Kidney (tissue), 14 donors: ENCODE measurements around the gene KATNB1. TPM values are rescaled to one million over a fixed set of nuclear protein-coding genes. Genes with fewer than 3 reads are reported as not detected.

Experiments
- DNase-seq, 5 donors: peaks; one replicate each; pipeline ENCODE4 v3.0.0-alpha.2; 2013 to 2020
- FAIRE-seq: peaks from 2 replicates; lab custom pipeline; 2012; peaks lifted over from hg19 to GRCh38; lab: Jason Lieb, UNC
- H3K27ac ChIP-seq, 2 donors: one replicate each; pipeline ENCODE4 v1.7.0; 2013; ENCODE audit warnings: low read depth in 2 of 2, low read length in 2 of 2, inconsistent platforms in 1 of 2
- H3K27me3 ChIP-seq: one replicate; pipeline ENCODE4 v1.7.1; 2013; ENCODE audit warnings: low read length, inconsistent platforms; ENCODE audit not compliant: control insufficient read depth, insufficient read depth
- H3K36me3 ChIP-seq, 3 donors: one replicate each; pipeline versions ENCODE4 v1.7.0 to v1.7.1; 2013; ENCODE audit warnings: low read length in 3 of 3, control low read depth in 1 of 3, inconsistent platforms in 1 of 3; ENCODE audit not compliant: insufficient read depth in 3 of 3, control insufficient read depth in 2 of 3
- H3K4me1 ChIP-seq, 3 donors: one replicate each; pipeline versions ENCODE4 v1.7.0 to v1.7.1; 2013; ENCODE audit warnings: low read length in 3 of 3, inconsistent platforms in 1 of 3, low read depth in 1 of 3; ENCODE audit not compliant: control insufficient read depth in 2 of 3, insufficient read depth in 2 of 3
- H3K4me3 ChIP-seq, 3 donors: one replicate each; pipeline versions ENCODE4 v1.7.0 to v1.8.1; 2013; ENCODE audit warnings: low read length in 3 of 3, control low read depth in 1 of 3, inconsistent platforms in 1 of 3
- H3K9ac ChIP-seq, 3 donors: one replicate each; pipeline versions ENCODE4 v1.7.0 to v1.7.1; 2013; ENCODE audit warnings: low read length in 3 of 3, control low read depth in 1 of 3, inconsistent platforms in 1 of 3
- H3K9me3 ChIP-seq, 3 donors: one replicate each; pipeline versions ENCODE4 v1.7.0 to v1.7.1; 2013; ENCODE audit warnings: low read length in 3 of 3, control low read depth in 1 of 3, inconsistent platforms in 1 of 3; ENCODE audit not compliant: control insufficient read depth in 2 of 3, insufficient read depth in 1 of 3
- CTCF ChIP-seq: IDR thresholded peaks from 3 replicates; pipeline ENCODE4 v1.5.1; 2012; ENCODE audit warnings: mild to moderate bottlenecking, moderate library complexity, borderline replicate concordance; ENCODE audit not compliant: insufficient read depth; ENCODE audit errors: extremely low read depth
- intact Hi-C: fragments of 100-400 bp; cut with DNase I; formaldehyde crosslinking; loops from one replicate; pipeline ENCODE4 v1.11.1; 2022
- polyA plus RNA-seq: library from polyadenylated mRNA; stranded (reverse); fragments of 350-450 nt; fragmentation: Illumina TruSeq; extraction: RNeasy Lipid Tissue Mini Kit (QIAGEN cat#74804); gene quantifications from one replicate; pipeline ENCODE4 v1.2.3, GENCODE V29; 2014; ENCODE audit warnings: low read depth, low replicate concordance; ENCODE audit not compliant: insufficient read depth
- total RNA-seq: library from RNA; stranded (reverse); fragmentation: NEBNext Ultra II Directional; extraction: Animal tissue kit (Norgen Biotek cat#: 25700); gene quantifications from one replicate; pipeline ENCODE4 v1.2.1, GENCODE V29; 2021
- donor health status: control.
- donor health status: control.
- donor health status: control.
- donor health status: control.
- donor health status: control.
- donor health status: DM: yes; HTN: yes; CAD: no.
- donor health status: Normal renal cell carcinoma (clear cell type).

KATNB1 gene
- total and polyA plus RNA-seq, 2 donors from 2014 or later, result 13.9 to 14.5 TPM

- no peaks in the 10 kb centered on the region for H3K4me1 ChIP-seq
- DNase-seq (no peak), FAIRE-seq (no peak)
- no peak for TF ChIP-seq CTCF
- H3K9ac ChIP-seq, result no peak overlapping the region
- H3K4me3 ChIP-seq, result no peak overlapping the region
- H3K27me3 ChIP-seq, result no peaks in the 10 kb centered on the region
- H3K9me3 ChIP-seq, result no peaks in the 10 kb centered on the region
- no peak overlapping the region for H3K27ac ChIP-seq
- H3K36me3 ChIP-seq, result no peaks in the 10 kb centered on the region
- intact Hi-C loops, result no loop called here
Measured at GRCh38 chr16:57704905-57705852, 30.4 kb upstream of the KATNB1 start.

GRCh38 chr16:57706717-57707116 is 28.9 kb upstream of the KATNB1 start:
- Histone ChIP-seq H3K9ac (no peak overlapping the region), H3K36me3 (no peaks in the 10 kb centered on the region), H3K27me3 (no peaks in the 10 kb centered on the region), H3K4me1 (no peaks in the 10 kb centered on the region), H3K4me3 (no peak overlapping the region), H3K9me3 (no peaks in the 10 kb centered on the region), H3K27ac (no peak overlapping the region)
- TF ChIP-seq CTCF, result no peak
- DNase-seq (no peak), FAIRE-seq (no peak)
- intact Hi-C loops, result no loop called here

DNA sequence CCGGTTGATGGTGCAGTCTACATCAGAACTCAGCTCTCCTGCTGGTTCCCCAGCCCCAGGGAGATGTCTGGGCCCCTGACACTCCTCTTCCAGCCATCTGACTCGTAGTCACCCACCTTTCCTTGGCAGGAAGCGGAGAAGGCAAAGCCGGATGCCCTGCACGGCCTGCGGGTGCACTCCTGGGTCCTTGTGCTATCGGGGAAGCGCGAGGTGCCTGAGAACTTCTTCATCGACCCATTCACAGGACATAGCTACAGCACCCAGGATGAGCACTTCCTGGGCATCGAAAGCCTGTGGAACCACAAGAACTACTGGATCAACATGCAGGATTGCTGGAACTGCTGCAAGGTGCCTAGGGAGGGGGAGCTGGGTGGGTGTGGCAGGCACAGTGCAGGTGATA is 28.2 kb upstream of the KATNB1 start:
- FAIRE-seq, result no peak
- no peak for DNase-seq
- H3K36me3 ChIP-seq, result no peaks in the 10 kb centered on the region
- no peak for TF ChIP-seq CTCF
- H3K9ac ChIP-seq, result no peak overlapping the region
- H3K27ac ChIP-seq, result no peak overlapping the region
- no peak overlapping the region for H3K4me3 ChIP-seq
- intact Hi-C loops, result no loop called here
- no peaks in the 10 kb centered on the region for H3K27me3 ChIP-seq
- no peaks in the 10 kb centered on the region for H3K9me3 ChIP-seq
- no peaks in the 10 kb centered on the region for H3K4me1 ChIP-seq
